ENCODE data around the gene PTGS1.
"Not testable (repeated sequence)": the region's sequence is repeated elsewhere in the genome, so short reads cannot be mapped to it uniquely, and the experiment has no call there.

PTGS1 gene

DNA sequence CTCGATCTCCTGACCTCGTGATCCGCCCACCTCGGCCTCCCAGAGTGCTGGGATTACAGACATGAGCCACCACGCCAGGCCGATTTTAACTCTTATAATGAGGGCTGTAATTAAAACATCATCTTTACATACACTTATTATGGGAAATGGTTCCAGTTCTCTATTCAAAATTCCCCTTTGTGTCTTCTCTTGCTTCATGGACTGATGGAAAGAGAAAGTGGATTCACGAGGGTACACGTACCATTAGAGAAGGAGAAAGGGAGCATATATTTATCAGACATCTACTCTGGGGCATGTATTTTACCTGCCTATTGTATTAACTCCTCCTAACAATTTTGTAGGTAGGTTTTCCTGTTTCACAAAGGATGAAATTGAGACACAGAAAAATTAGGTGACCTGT, 31.1 kb downstream of the PTGS1 start:
- DNase-seq = no peak

DNA sequence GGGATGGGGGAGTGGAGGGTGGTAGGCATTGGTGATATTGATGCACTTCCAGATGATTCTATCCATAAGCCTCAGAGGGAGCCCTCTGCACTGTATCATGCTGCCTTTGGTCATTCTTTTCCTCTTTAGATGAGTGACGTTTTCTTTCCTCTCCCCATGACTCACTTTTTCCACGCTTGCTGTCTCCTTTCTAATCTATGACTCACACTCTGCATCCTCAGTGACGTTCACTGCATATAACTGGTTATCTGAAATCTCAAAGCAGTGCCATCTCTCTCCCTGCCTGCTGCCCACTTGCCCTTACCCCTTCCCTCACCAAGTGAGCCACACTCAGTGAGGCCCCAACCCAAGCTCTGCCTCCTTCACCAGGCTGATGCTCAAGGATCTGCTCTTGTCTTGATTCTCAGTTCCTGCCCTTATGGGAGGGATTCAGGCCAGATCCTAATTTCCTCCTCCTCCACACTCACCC, 31.6 kb downstream of the PTGS1 start:
- no peak for DNase-seq

DNA sequence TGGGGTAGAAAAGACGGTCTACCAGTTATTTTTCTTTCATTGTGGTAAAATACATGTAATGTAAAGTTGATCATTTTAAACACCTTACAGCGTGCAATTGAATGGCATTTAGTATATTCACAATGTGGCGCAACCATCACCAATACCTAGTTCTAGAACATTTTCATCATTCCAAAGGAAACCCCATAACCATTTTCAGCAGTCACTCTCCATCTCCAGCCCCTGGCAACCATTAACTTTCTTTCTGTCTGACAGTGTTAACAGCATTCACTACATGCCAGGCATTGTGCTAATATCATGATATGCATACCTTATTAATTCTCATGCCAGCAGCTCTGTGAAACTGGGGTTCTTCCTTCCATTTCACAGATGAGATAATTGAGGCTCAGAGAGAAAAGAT, 32.0 kb downstream of the PTGS1 start:
- no peak for DNase-seq

DNA sequence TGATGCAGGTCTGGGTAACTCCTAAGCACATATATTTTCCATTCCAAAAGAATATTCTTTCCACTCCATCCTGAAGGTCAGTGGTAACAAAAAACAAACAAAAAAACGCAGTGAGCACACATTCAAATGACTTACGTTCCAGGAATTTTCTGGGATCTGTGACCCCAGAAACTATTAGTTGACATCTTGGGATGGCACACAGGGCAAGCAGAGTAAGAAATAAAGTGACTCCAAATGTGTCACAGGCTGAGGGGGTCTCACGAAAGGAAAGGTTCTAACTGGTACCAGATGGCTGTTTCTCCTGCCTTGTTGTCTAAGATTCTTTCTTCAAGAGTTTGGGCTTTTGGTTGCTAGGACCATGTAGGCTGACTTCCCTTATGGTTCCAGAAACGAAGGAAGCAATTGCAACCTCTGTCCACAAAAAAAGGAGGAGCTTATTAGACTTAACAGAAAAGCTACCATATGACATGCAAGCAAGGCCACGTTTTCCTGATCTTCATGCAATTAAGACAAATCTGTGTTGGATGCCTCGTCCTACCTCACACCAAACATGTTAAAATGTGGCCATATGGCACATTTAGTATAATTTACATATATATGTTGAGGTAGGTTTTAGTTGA, 32.7 kb downstream of the PTGS1 start:
- DNase-seq = no peak

DNA sequence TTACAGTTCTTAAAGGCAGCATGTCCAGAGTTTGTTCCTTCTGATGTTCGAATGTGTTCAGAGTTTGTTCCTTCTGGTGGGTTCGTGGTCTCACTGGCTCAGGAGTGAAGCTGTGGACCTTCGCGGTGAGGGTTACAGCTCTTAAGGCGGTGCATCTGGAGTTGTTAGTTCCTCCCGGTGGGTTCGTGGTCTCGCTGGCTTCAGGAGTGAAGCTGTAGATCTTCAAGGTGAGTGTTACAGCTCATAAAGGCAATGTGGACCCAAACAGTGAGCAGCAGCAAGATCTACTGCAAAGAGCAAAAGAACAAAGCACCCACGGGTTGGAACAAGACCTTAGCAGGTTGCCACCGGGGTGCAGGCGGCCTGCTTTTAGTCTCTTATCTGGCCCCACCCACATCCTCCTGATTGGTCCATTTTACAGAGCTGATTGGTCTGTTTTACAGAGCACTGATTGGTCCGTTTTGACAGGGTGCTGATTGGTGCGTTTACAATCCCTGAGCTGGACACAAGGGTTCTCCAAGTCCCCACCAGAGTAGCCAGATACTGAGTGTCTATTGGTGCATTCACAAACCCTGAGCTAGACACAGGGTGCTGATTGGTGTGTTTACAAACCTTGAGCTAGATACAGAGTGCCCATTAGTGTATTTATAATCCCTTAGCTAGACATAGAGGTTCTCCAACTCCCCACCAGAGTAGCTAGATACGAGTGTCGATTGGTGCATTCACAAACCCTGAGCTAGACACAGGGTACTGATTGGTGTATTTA, 34.7 kb downstream of the PTGS1 start:
- not testable (repeated sequence) for DNase-seq

GRCh38 chr9:122406070-122406890, 35.5 kb downstream of the PTGS1 start:
- DNase-seq = no peak

DNA sequence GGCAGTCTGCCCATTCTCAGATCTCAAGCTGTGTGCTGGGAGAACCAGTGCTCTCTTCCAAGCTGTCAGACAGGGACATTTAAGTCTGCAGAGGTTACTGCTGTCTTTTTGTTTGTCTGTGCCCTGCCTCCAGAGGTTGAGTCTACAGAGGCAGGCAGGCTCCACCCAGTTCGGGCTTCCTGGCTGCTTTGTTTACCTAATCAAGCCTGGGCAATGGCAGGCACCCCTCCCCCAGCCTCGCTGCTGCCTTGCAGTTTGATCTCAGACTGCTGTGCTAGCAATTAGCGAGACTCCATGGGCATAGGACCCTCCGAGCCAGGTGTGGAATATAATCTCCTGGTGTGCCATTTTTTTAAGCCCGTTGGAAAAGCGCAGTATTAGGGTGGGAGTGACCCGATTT, 43.3 kb downstream of the PTGS1 start:
- not testable (repeated sequence) for DNase-seq

DNA sequence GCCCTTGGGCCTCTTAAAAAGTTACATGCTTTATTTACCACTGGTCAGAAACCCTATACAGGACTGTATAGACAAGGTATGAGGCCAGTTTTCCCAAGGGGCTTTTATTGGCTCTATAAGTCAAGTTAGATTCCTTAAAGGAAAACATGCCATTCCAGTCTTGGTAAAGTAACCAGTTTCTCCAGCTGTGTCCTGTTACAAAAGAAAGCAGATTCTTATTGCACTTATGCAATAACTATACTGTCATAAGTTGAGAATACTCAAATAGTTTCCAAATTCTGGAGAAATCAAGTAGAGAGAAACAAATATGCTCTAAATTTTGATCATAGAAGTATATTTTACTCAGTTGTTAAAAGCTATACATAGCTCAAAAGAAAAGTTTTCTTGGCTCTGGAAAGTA, 47.2 kb downstream of the PTGS1 start:
- DNase-seq = no peak

GRCh38 chr9:122420315-122420714, 49.5 kb downstream of the PTGS1 start:
- DNase-seq = no peak

GRCh38 chr9:122425087-122425486, 54.3 kb downstream of the PTGS1 start:
- DNase-seq = no peak

GRCh38 chr9:122426723-122427122, 55.9 kb downstream of the PTGS1 start:
- DNase-seq = no peak

- DNase-seq = no peak
Measured at GRCh38 chr9:122442568-122442967, 71.7 kb downstream of the PTGS1 start.

GRCh38 chr9:122444041-122444733, 73.4 kb downstream of the PTGS1 start:
- no peak for DNase-seq
